HL-60 (cell line): ENCODE results near the gene SPPL2B.

Source experiments
- TF ChIP-seq, protein P1 (sequence below): IDR thresholded peaks from one replicate; pipeline ENCODE4 v1.5.1; 2011; ENCODE audit warnings: low read length, control low read depth, inconsistent platforms; ENCODE audit not compliant: insufficient read depth
- TF ChIP-seq, protein P2 (sequence below): IDR thresholded peaks from 2 replicates; pipeline ENCODE4 v1.6.1; 2012; ENCODE audit warnings: low read depth; ENCODE audit not compliant: insufficient replicate concordance

DNA sequence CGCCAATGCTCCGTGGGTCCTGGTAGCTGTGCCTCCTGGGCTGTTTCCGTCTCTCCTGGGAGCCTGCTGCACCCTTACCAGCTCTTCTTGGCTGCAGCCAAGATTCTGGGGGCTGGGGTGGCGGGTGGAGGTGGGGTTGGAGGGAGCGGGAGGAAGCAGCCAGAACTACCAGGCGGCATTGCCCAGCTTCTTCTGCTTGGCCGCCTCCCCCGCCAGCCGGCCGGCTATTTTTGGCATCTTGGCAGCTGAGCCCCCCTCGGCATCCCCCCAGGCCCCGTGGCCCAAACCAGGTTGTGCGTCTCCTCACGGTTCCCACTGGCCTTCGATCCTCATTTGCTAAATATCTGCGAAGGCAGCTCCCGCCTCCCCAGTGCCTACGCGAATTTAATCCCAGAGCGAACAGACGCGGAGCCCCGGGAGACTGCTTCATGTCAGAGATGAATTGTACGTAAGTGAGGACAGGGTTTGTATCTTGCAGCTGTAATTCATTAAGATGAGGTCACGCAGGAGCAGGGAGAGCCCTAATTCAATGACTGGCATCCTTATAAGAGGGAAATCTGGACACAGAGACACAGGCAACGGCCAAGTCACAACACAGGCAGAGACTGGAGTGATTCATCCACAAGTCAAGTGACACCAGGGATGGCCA is 33.7 kb upstream of the SPPL2B start:
- TF ChIP-seq, protein P1, sequence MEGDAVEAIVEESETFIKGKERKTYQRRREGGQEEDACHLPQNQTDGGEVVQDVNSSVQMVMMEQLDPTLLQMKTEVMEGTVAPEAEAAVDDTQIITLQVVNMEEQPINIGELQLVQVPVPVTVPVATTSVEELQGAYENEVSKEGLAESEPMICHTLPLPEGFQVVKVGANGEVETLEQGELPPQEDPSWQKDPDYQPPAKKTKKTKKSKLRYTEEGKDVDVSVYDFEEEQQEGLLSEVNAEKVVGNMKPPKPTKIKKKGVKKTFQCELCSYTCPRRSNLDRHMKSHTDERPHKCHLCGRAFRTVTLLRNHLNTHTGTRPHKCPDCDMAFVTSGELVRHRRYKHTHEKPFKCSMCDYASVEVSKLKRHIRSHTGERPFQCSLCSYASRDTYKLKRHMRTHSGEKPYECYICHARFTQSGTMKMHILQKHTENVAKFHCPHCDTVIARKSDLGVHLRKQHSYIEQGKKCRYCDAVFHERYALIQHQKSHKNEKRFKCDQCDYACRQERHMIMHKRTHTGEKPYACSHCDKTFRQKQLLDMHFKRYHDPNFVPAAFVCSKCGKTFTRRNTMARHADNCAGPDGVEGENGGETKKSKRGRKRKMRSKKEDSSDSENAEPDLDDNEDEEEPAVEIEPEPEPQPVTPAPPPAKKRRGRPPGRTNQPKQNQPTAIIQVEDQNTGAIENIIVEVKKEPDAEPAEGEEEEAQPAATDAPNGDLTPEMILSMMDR: no peak
- TF ChIP-seq, protein P2, sequence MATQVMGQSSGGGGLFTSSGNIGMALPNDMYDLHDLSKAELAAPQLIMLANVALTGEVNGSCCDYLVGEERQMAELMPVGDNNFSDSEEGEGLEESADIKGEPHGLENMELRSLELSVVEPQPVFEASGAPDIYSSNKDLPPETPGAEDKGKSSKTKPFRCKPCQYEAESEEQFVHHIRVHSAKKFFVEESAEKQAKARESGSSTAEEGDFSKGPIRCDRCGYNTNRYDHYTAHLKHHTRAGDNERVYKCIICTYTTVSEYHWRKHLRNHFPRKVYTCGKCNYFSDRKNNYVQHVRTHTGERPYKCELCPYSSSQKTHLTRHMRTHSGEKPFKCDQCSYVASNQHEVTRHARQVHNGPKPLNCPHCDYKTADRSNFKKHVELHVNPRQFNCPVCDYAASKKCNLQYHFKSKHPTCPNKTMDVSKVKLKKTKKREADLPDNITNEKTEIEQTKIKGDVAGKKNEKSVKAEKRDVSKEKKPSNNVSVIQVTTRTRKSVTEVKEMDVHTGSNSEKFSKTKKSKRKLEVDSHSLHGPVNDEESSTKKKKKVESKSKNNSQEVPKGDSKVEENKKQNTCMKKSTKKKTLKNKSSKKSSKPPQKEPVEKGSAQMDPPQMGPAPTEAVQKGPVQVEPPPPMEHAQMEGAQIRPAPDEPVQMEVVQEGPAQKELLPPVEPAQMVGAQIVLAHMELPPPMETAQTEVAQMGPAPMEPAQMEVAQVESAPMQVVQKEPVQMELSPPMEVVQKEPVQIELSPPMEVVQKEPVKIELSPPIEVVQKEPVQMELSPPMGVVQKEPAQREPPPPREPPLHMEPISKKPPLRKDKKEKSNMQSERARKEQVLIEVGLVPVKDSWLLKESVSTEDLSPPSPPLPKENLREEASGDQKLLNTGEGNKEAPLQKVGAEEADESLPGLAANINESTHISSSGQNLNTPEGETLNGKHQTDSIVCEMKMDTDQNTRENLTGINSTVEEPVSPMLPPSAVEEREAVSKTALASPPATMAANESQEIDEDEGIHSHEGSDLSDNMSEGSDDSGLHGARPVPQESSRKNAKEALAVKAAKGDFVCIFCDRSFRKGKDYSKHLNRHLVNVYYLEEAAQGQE: no peak
